Subcutaneous abdominal adipose tissue (tissue), 5 donors: Measurements from ENCODE around the gene CDCA5.

Source experiments
- H3K27ac ChIP-seq: one replicate; pipeline ENCODE4 v1.7.0; 2013; ENCODE audit warnings: low read depth, mild to moderate bottlenecking, inconsistent platforms, low read length, moderate library complexity
- H3K27me3 ChIP-seq, 5 donors: one replicate each; pipeline ENCODE4 v1.7.0; 2013; ENCODE audit warnings: low read length in 5 of 5, inconsistent platforms in 1 of 5; ENCODE audit not compliant: control insufficient read depth in 5 of 5, insufficient read depth in 4 of 5
- H3K36me3 ChIP-seq, 5 donors: one replicate each; pipeline ENCODE4 v1.7.0; 2013; ENCODE audit warnings: low read length in 5 of 5; ENCODE audit not compliant: control insufficient read depth in 5 of 5, insufficient read depth in 5 of 5
- H3K4me1 ChIP-seq, 5 donors: one replicate each; pipeline ENCODE4 v1.7.0; 2013; ENCODE audit warnings: low read length in 5 of 5, mild to moderate bottlenecking in 3 of 5, moderate library complexity in 1 of 5; ENCODE audit not compliant: control insufficient read depth in 5 of 5, insufficient read depth in 5 of 5
- H3K4me3 ChIP-seq, 5 donors: one replicate each; pipeline ENCODE4 v1.7.0; 2013; ENCODE audit warnings: low read length in 5 of 5, low read depth in 1 of 5
- H3K9ac ChIP-seq, 5 donors: one replicate each; pipeline ENCODE4 v1.7.0; 2013; ENCODE audit warnings: low read length in 5 of 5, mild to moderate bottlenecking in 4 of 5, moderate library complexity in 3 of 5
- H3K9me3 ChIP-seq, 5 donors: one replicate each; pipeline ENCODE4 v1.7.0; 2013; ENCODE audit warnings: low read length in 5 of 5; ENCODE audit not compliant: control insufficient read depth in 5 of 5
- donor health status: healthy.
- donor health status: healthy.
- donor health status: healthy.
- donor health status: healthy.
- donor health status: healthy.

Gene CDCA5

DNA sequence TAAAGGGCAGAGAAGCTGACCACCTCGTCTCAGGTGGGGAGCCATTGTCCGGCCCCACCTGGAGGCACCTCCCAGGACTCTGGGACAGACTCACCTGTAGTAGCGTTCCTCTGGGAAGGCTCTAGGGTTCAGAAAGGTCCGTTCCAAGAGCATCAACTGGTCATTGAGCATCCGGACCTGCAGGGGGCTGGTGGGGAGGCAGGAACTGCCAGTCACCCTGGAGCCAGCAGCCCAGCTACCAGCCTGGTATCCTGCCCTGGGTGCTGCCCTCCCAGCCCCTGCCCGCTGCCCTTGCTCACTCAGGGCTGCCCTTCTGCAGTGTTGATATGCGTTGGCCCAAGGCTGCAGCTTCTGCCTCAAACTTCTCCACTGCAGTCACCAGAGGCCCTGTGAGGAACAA lies 38.1 kb downstream of the CDCA5 start:
- H3K4me3 ChIP-seq, result no peak overlapping the region
- peaks cover 0 to 46% (median 38%) of the 10 kb centered on the region in 5 donors for H3K4me1 ChIP-seq
- no peaks in the 10 kb centered on the region for H3K27me3 ChIP-seq
- no peak overlapping the region for H3K27ac ChIP-seq
- H3K9me3 ChIP-seq, result no peaks in the 10 kb centered on the region
- peaks cover 0 to 22% (median 16%) of the 10 kb centered on the region in 5 donors for H3K36me3 ChIP-seq
- H3K9ac ChIP-seq, result no peak overlapping the region

- Histone ChIP-seq H3K27ac (no peak overlapping the region), H3K9ac (no peak overlapping the region), H3K4me3 (no peak overlapping the region), H3K4me1 (peaks cover 0 to 52% (median 44%) of the 10 kb centered on the region in 5 donors), H3K36me3 (peaks cover 0 to 22% (median 16%) of the 10 kb centered on the region in 5 donors), H3K27me3 (no peaks in the 10 kb centered on the region), H3K9me3 (no peaks in the 10 kb centered on the region)
These were observed 38.8 kb downstream of the CDCA5 start for GRCh38 chr11:65045061-65045460.

GRCh38 chr11:65043881-65044501 lies 39.8 kb downstream of the CDCA5 start:
- H3K27ac ChIP-seq, result no peak overlapping the region
- peak overlapping the region in 2 of 5 donors; percentile 1 to 52 for H3K9ac ChIP-seq
- no peaks in the 10 kb centered on the region for H3K27me3 ChIP-seq
- no peak overlapping the region for H3K4me3 ChIP-seq
- H3K36me3 ChIP-seq, result peaks cover 0 to 25% (median 21%) of the 10 kb centered on the region in 5 donors
- H3K4me1 ChIP-seq, result peaks cover 0 to 56% (median 44%) of the 10 kb centered on the region in 5 donors
- no peaks in the 10 kb centered on the region for H3K9me3 ChIP-seq

- peaks cover 0 to 33% (median 30%) of the 10 kb centered on the region in 5 donors for H3K36me3 ChIP-seq
- no peak overlapping the region for H3K27ac ChIP-seq
- H3K9me3 ChIP-seq, result no peaks in the 10 kb centered on the region
- H3K4me1 ChIP-seq, result peaks cover 0 to 52% (median 38%) of the 10 kb centered on the region in 5 donors
- no peak overlapping the region for H3K4me3 ChIP-seq
- H3K27me3 ChIP-seq, result no peaks in the 10 kb centered on the region
- peak overlapping the region in 1 of 5 donors; percentile 56 for H3K9ac ChIP-seq
These were observed 40.9 kb downstream of the CDCA5 start for GRCh38 chr11:65042891-65043290.

GRCh38 chr11:65040847-65041622 lies 42.8 kb downstream of the CDCA5 start, which contains the start of gene SAC3D1:
SAC3D1 (plus strand) TSS chr11:65041210; CDS start chr11:65041293, 83 bp downstream.
- Histone ChIP-seq H3K4me3 (peak within 1 kb of the TSS; percentile 59 to 82 (median 76)), H3K36me3 (peaks cover 0 to 49% (median 40%) of the 10 kb centered on the region in 5 donors), H3K9me3 (no peaks in the 10 kb centered on the region), H3K27me3 (no peaks in the 10 kb centered on the region), H3K27ac (peak within 1 kb of the TSS; percentile 88), H3K4me1 (peaks cover 0 to 50% (median 33%) of the 10 kb centered on the region in 5 donors), H3K9ac (peak within 1 kb of the TSS in 4 of 5 donors; percentile 72 to 80 (median 76))

GRCh38 chr11:65040520-65040846 lies 43.4 kb downstream of the CDCA5 start:
- H3K4me3 ChIP-seq, result peak overlapping the region; percentile 53 to 82 (median 76)
- H3K27ac ChIP-seq, result peak overlapping the region; percentile 88
- no peaks in the 10 kb centered on the region for H3K27me3 ChIP-seq
- peaks cover 0 to 49% (median 41%) of the 10 kb centered on the region in 5 donors for H3K36me3 ChIP-seq
- no peaks in the 10 kb centered on the region for H3K9me3 ChIP-seq
- peak overlapping the region in 4 of 5 donors; percentile 72 to 80 (median 76) for H3K9ac ChIP-seq
- peaks cover 0 to 50% (median 33%) of the 10 kb centered on the region in 5 donors for H3K4me1 ChIP-seq

- peaks cover 0 to 67% (median 53%) of the 10 kb centered on the region in 5 donors for H3K36me3 ChIP-seq
- H3K4me1 ChIP-seq, result peaks cover 0 to 25% (median 16%) of the 10 kb centered on the region in 5 donors
- H3K4me3 ChIP-seq, result no peak overlapping the region
- H3K9me3 ChIP-seq, result no peaks in the 10 kb centered on the region
- no peaks in the 10 kb centered on the region for H3K27me3 ChIP-seq
- no peak overlapping the region for H3K9ac ChIP-seq
- H3K27ac ChIP-seq, result no peak overlapping the region
These were observed 46.9 kb downstream of the CDCA5 start for GRCh38 chr11:65036931-65037330.

- no peak overlapping the region for H3K4me3 ChIP-seq
- H3K4me1 ChIP-seq, result peaks cover 0 to 21% (median 9%) of the 10 kb centered on the region in 5 donors
- H3K9ac ChIP-seq, result no peak overlapping the region
- H3K36me3 ChIP-seq, result peaks cover 0 to 69% (median 58%) of the 10 kb centered on the region in 5 donors
- H3K9me3 ChIP-seq, result no peaks in the 10 kb centered on the region
- H3K27ac ChIP-seq, result no peak overlapping the region
- no peaks in the 10 kb centered on the region for H3K27me3 ChIP-seq
These were observed 48.3 kb downstream of the CDCA5 start for GRCh38 chr11:65035579-65035978.

DNA sequence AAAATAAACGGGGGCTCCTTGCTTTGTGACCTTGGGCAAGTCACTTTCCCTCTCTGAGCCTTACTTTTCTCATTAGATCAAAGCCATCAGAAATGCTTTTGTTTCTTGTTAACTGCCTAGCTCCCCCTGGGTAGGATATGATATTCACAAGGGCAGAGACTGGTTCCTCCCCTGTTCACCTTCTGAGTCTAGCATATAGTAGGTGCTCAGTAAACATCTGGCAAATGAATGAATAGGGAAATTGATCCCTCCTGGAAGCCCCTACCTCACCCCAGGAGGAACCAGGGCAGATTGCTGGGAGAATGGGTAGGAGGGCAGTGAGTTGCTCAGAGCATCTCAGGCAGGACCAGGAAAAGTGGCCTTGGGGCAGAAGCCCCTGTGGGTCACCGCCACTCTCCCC lies 49.4 kb downstream of the CDCA5 start:
- Histone ChIP-seq H3K27me3 (no peaks in the 10 kb centered on the region), H3K9ac (no peak overlapping the region), H3K27ac (no peak overlapping the region), H3K36me3 (peaks cover 0 to 64% (median 58%) of the 10 kb centered on the region in 5 donors), H3K9me3 (no peaks in the 10 kb centered on the region), H3K4me3 (no peak overlapping the region), H3K4me1 (peaks cover 0 to 10% (median 3%) of the 10 kb centered on the region in 5 donors)

GRCh38 chr11:65032216-65032615 lies 51.6 kb downstream of the CDCA5 start:
- peaks cover 0 to 49% (median 43%) of the 10 kb centered on the region in 5 donors for H3K36me3 ChIP-seq
- no peak overlapping the region for H3K4me3 ChIP-seq
- H3K9ac ChIP-seq, result no peak overlapping the region
- H3K27me3 ChIP-seq, result no peaks in the 10 kb centered on the region
- no peaks in the 10 kb centered on the region for H3K9me3 ChIP-seq
- no peak overlapping the region for H3K27ac ChIP-seq
- H3K4me1 ChIP-seq, result peaks cover 0 to 18% (median 13%) of the 10 kb centered on the region in 5 donors
